ENCODE results near the gene GLT8D1. TPM values are rescaled to one million over a fixed set of nuclear protein-coding genes. Genes with fewer than 3 reads are reported as not detected.
A peak's percentile ranks its signal among the peaks of the same experiment; 100 is the strongest.

Gene GLT8D1
- total and polyA plus RNA-seq, 2 of the 4 experiments (the other 2 are of a cell fraction) = 87.8 to 124 TPM

DNA sequence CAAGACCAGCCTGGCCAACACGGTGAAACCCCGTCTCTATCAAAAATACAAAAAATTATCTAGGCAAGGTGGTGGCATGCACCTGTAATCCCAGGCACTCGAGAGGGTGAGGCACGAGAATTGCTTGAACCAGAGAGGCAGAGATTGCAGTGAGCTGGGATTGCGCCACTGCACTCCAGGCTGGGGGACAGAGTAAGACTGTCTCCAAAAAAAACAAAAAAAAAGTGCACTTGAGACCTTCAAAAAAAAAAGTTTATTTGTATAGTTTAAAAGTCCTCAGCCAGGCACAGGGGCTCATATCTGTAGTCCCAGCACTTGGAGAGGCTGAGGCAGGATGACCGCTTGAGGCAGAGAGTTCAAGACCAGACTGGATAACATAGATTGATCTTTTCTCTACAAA lies 22.0 kb downstream of the GLT8D1 start:
- H3K4me1 ChIP-seq (ENCODE audit: control insufficient read depth, insufficient read depth, low read length) = peaks cover 14% of the 10 kb centered on the region
- no peak overlapping the region for H4K5ac ChIP-seq (ENCODE audit: low read depth, low read length)
- H3K4me3 ChIP-seq (ENCODE audit: insufficient read depth, low read depth, low read length) = no peak overlapping the region
- H3K56ac ChIP-seq (ENCODE audit: extremely low read depth, insufficient read depth, low read length) = no peak overlapping the region; the same call in 1 of the 2 replicates
- no peak overlapping the region for H2BK20ac ChIP-seq (ENCODE audit: low read depth, low read length)
- H4K20me1 ChIP-seq (ENCODE audit: insufficient read depth, low read length) = peaks cover 20% of the 10 kb centered on the region; the same call in 1 of the 2 replicates
- no peak overlapping the region; the same call in 1 of the 2 replicates for H3K4me2 ChIP-seq (ENCODE audit: low read depth, low read length)
- peaks cover 32 to 72% of the 10 kb centered on the region in 2 experiments for H3K79me1 ChIP-seq (ENCODE audit: low read depth in 1 of 2, low read length in 2 of 2)
- no peaks in the 10 kb centered on the region for H3K27me3 ChIP-seq (ENCODE audit: control insufficient read depth, insufficient read depth, low read length)
- dilution Hi-C loops (cut with HindIII; ENCODE audit: low sequenced_read_pairs, unreplicated experiment) = no loop called here
- H2AK5ac ChIP-seq (ENCODE audit: low read depth, low read length) = peak overlapping the region; percentile 79
- no peaks in the 10 kb centered on the region for H3K9me3 ChIP-seq (ENCODE audit: control insufficient read depth, insufficient read depth, low read length)
- H4K8ac ChIP-seq (ENCODE audit: low read depth in 2 of 2, low read length in 2 of 2) = no peak overlapping the region; a peak in 1 of 4 replicates
- no peak for ATAC-seq (ENCODE audit: low read depth)
- no peak overlapping the region for H2BK5ac ChIP-seq (ENCODE audit: low read depth, low read length, poor library complexity, severe bottlenecking)
- no peak overlapping the region for H2BK120ac ChIP-seq (ENCODE audit: low read depth, low read length)
- no peak for DNase-seq
- no peak overlapping the region for H2AFZ ChIP-seq (replicated peaks; ENCODE audit: low read length, poor library complexity)
- no peak overlapping the region for H2BK15ac ChIP-seq (ENCODE audit: low read depth, low read length)
- H2AK9ac ChIP-seq (replicated peaks; ENCODE audit: low read depth, low read length, poor library complexity) = no peak overlapping the region
- H3K4ac ChIP-seq (ENCODE audit: low read depth, low read length) = no peak overlapping the region; the same call in 1 of the 2 replicates
- no peak overlapping the region for H3K27ac ChIP-seq (ENCODE audit: insufficient read depth, low read length)
- no peak overlapping the region for H3K14ac ChIP-seq (replicated peaks; ENCODE audit: low read depth, low read length)
- peak overlapping the region; percentile 53; the same call in 1 of the 2 replicates for H3K23ac ChIP-seq (ENCODE audit: low read depth, low read length)
- no peak overlapping the region; the same call in 1 of the 2 replicates for H3K9ac ChIP-seq (ENCODE audit: low read depth, low read length)
- ChIA-PET POLR2A (ENCODE audit: unreplicated experiment) (no interaction called here), CTCF (no interaction called here)
- H3K36me3 ChIP-seq (ENCODE audit: control insufficient read depth, insufficient read depth, low read length) = peaks cover 21% of the 10 kb centered on the region
- in situ Hi-C loops (cut with MboI; ENCODE audit: low sequenced_read_pairs) = no loop called here
- no peak overlapping the region for H3K18ac ChIP-seq (ENCODE audit: low read depth, low read length)
- H4K91ac ChIP-seq (ENCODE audit: insufficient read depth, low read depth, low read length) = peak overlapping the region; percentile 2; the same call in 1 of the 2 replicates
- WGBS, 2 experiments (ENCODE audit: extremely low coverage in 2 of 2, insufficient read length in 1 of 2) = 93% methylated on average over 2 of the region's 6 CpGs; no CpG with 5 or more reads in 1 of the 2 experiments
- no TSS peak for BruUV-seq (replicated peaks)
- peaks cover 6% of the 10 kb centered on the region for H3K9me1 ChIP-seq (ENCODE audit: insufficient read depth, low read length)
- TF ChIP-seq CEBPB (IDR thresholded peaks at IDR 0.05; ENCODE audit: low read depth, low read length) (peak; percentile 64), MAFK (IDR thresholded peaks at IDR 0.05; ENCODE audit: low read depth, low read length) (no peak)
- intact Hi-C loops (cut with micrococcal nuclease) = loop anchor here (2.0 to 5.0 kb wide), 2 partner anchors 13 to 211 kb away; no protein-coding TSS in a partner anchor

Data from IMR-90 (cell line).